Naive thymus-derived CD4-positive, alpha-beta T cell (primary cell): Measurements from ENCODE around the gene LDLRAD4. TPM values are rescaled to one million over a fixed set of nuclear protein-coding genes. Genes with fewer than 3 reads are reported as not detected.

Experiments used
- ATAC-seq: fragments of 150-1000 bp; cut with Tn5 transposase; 2 replicates; pipeline ENCODE4 v1.10.0; 2021; ENCODE audit warnings: mild to moderate bottlenecking, moderate library complexity
- CTCF ChIA-PET: fragments of 350-600 bp; sonication (Branson Sonifier 250); formaldehyde crosslinking; loops from one replicate; lab custom pipeline; 2021; ENCODE audit warnings: antibody characterized with exemption; lab: Charles Lee
- POLR2A ChIA-PET: fragments of 350-600 bp; sonication (Branson Sonifier 250); formaldehyde crosslinking; loops from one replicate; lab custom pipeline; 2021; ENCODE audit warnings: antibody characterized with exemption, inconsistent platforms; lab: Charles Lee
- DNase-seq, 9 donors: peaks; one replicate each; pipeline versions ENCODE4 v3.0.0 to v3.0.0-alpha.2; 2020 to 2022; ENCODE audit warnings: mixed read lengths in 1 of 9
- H3K27ac ChIP-seq: one replicate; pipeline ENCODE4 v1.7.0; 2013; ENCODE audit warnings: mild to moderate bottlenecking, low read depth, low read length, moderate library complexity
- H3K27me3 ChIP-seq, 2 donors: one replicate each; pipeline ENCODE4 v1.7.0; 2013; ENCODE audit warnings: low read length in 2 of 2, mild to moderate bottlenecking in 2 of 2, moderate library complexity in 2 of 2; ENCODE audit not compliant: control insufficient read depth in 2 of 2, insufficient read depth in 2 of 2
- H3K36me3 ChIP-seq, 3 experiments: 1 replicate in 2 of 3; 2 replicates in 1 of 3; pipeline ENCODE4 v1.7.0; 2013; ENCODE audit warnings: low read length in 3 of 3, mild to moderate bottlenecking in 3 of 3, moderate library complexity in 1 of 3; ENCODE audit not compliant: insufficient read depth in 3 of 3, control insufficient read depth in 2 of 3
- H3K4me1 ChIP-seq, 2 donors: one replicate each; pipeline ENCODE4 v1.7.0; 2013; ENCODE audit warnings: low read length in 2 of 2, mild to moderate bottlenecking in 2 of 2, moderate library complexity in 1 of 2; ENCODE audit not compliant: control insufficient read depth in 2 of 2, insufficient read depth in 2 of 2
- H3K4me3 ChIP-seq: 2 replicates; pipeline ENCODE4 v1.7.0; 2013; ENCODE audit warnings: mild to moderate bottlenecking, low read length
- H3K9me3 ChIP-seq, 3 experiments: 1 replicate in 2 of 3; 2 replicates in 1 of 3; pipeline ENCODE4 v1.7.0; 2013; ENCODE audit warnings: low read length in 3 of 3; ENCODE audit not compliant: control insufficient read depth in 2 of 3
- H3K27ac Mint-ChIP-seq, 9 donors: one replicate each; pipeline ENCODE4 v1.8.0; 2020 to 2022; ENCODE audit warnings: mixed read lengths in 9 of 9, mild to moderate bottlenecking in 8 of 9, moderate library complexity in 5 of 9, inconsistent platforms in 2 of 9
- H3K27me3 Mint-ChIP-seq, 5 donors: one replicate each; pipeline ENCODE4 v1.8.0; 2021 to 2022; ENCODE audit warnings: mixed read lengths in 5 of 5, mild to moderate bottlenecking in 1 of 5
- H3K36me3 Mint-ChIP-seq, 5 donors: one replicate each; pipeline ENCODE4 v1.8.0; 2020 to 2022; ENCODE audit warnings: mixed read lengths in 5 of 5, mild to moderate bottlenecking in 3 of 5, inconsistent platforms in 1 of 5
- H3K4me1 Mint-ChIP-seq, 7 donors: one replicate each; pipeline ENCODE4 v1.8.0; 2020 to 2022; ENCODE audit warnings: mixed read lengths in 7 of 7, mild to moderate bottlenecking in 3 of 7, inconsistent platforms in 1 of 7
- H3K4me3 Mint-ChIP-seq, 10 donors: one replicate each; pipeline ENCODE4 v1.8.0; 2020 to 2022; ENCODE audit warnings: mild to moderate bottlenecking in 10 of 10, mixed read lengths in 10 of 10, moderate library complexity in 6 of 10, inconsistent platforms in 2 of 10
- H3K9me3 Mint-ChIP-seq, 11 donors: one replicate each; pipeline ENCODE4 v1.8.0; 2020 to 2022; ENCODE audit warnings: mixed read lengths in 11 of 11, mild to moderate bottlenecking in 4 of 11, inconsistent platforms in 1 of 11, moderate library complexity in 1 of 11
- intact Hi-C, 2 donors: fragments of 100-400 bp; cut with micrococcal nuclease; formaldehyde crosslinking; loops; one replicate each; pipeline ENCODE4 v1.15.1; 2023
- polyA plus RNA-seq, 2 donors: library from polyadenylated mRNA; unstranded; fragments of 300-500 nt; fragmentation: Illumina TruSeq; gene quantifications; one replicate each; pipeline ENCODE4 v1.2.3, GENCODE V29; 2021
- total RNA-seq, 6 experiments: library from RNA in 5 of 6; stranded (reverse) in 5 of 6; gene quantifications; 1 replicate in 5 of 6; 2 replicates in 1 of 6; pipeline ENCODE4 v1.2.3 and lab custom pipeline; 2021 to 2026

LDLRAD4 gene
- total and polyA plus RNA-seq, 7 experiments from 2014 or later = 13.0 to 84.3 (median 53.7) TPM

GRCh38 chr18:13441736-13442135 lies 223.2 kb downstream of the LDLRAD4 start:
- Histone ChIP-seq H3K4me1 (peaks cover 12 to 40% of the 10 kb centered on the region in 2 donors), H3K27ac (no peak overlapping the region), H3K27me3 (no peaks in the 10 kb centered on the region), H3K4me3 (no peak overlapping the region), H3K36me3 (no peaks in the 10 kb centered on the region), H3K9me3 (no peaks in the 10 kb centered on the region)
- H3K9me3 Mint-ChIP-seq = no peaks in the 10 kb centered on the region
- H3K36me3 Mint-ChIP-seq = no peaks in the 10 kb centered on the region
- intact Hi-C loops = no loop called here
- CTCF ChIA-PET = no interaction called here
- no peaks in the 10 kb centered on the region for H3K27me3 Mint-ChIP-seq
- ATAC-seq = no peak
- no peak for DNase-seq
- peak overlapping the region in 3 of 9 donors; percentile 13 to 46 (median 22) for H3K27ac Mint-ChIP-seq
- POLR2A ChIA-PET = no interaction called here
- no peak overlapping the region for H3K4me3 Mint-ChIP-seq
- H3K4me1 Mint-ChIP-seq = peaks cover 29 to 72% (median 61%) of the 10 kb centered on the region in 7 donors

- no peak for DNase-seq
- intact Hi-C loops = no loop called here
- peaks cover 12 to 32% of the 10 kb centered on the region in 2 donors for H3K4me1 ChIP-seq
- Mint-ChIP-seq H3K4me3 (peak overlapping the region in 1 of 10 donors; percentile 0), H3K9me3 (no peaks in the 10 kb centered on the region), H3K27ac (peak overlapping the region in 6 of 9 donors; percentile 10 to 68 (median 24)), H3K36me3 (no peaks in the 10 kb centered on the region), H3K27me3 (no peaks in the 10 kb centered on the region), H3K4me1 (peaks cover 25 to 66% (median 54%) of the 10 kb centered on the region in 7 donors)
- no peaks in the 10 kb centered on the region for H3K9me3 ChIP-seq
- no peak for ATAC-seq
- H3K36me3 ChIP-seq = no peaks in the 10 kb centered on the region
- ChIA-PET CTCF (no interaction called here), POLR2A (no interaction called here)
- H3K27ac ChIP-seq = no peak overlapping the region
- no peaks in the 10 kb centered on the region for H3K27me3 ChIP-seq
- no peak overlapping the region for H3K4me3 ChIP-seq
These were observed 223.9 kb downstream of the LDLRAD4 start for GRCh38 chr18:13442451-13442850.

DNA sequence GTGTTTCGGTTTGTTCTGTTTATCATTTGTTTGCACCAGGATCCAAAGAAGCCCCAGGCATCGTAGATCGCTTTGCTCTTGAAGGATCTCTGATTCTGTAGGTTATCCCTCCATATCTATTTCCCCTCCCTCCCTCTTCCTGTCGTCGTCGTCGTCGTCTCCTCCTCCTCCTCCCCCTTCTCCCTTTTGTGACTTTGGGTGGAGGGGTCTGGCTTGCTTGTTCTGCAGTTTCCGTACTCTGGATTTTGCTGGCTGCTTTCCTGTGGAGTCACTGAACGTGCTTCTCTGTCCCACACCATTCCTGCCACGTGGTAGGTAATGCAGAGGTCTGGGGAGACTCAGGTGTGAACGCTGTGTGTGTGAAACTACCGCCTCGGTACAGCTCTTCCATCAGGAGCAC lies 225.0 kb downstream of the LDLRAD4 start:
- Histone ChIP-seq H3K36me3 (no peaks in the 10 kb centered on the region), H3K4me3 (no peak overlapping the region), H3K27ac (no peak overlapping the region), H3K4me1 (peaks cover under 1 to 21% of the 10 kb centered on the region in 2 donors), H3K27me3 (no peaks in the 10 kb centered on the region), H3K9me3 (no peaks in the 10 kb centered on the region)
- DNase-seq (peak in 2 of 9 donors; percentile 5 to 14), ATAC-seq (no peak)
- peak overlapping the region; percentile 1 to 89 (median 72) for H3K4me3 Mint-ChIP-seq
- H3K27me3 Mint-ChIP-seq = no peaks in the 10 kb centered on the region
- H3K36me3 Mint-ChIP-seq = no peaks in the 10 kb centered on the region
- CTCF ChIA-PET = no interaction called here
- POLR2A ChIA-PET = no interaction called here
- H3K27ac Mint-ChIP-seq = peak overlapping the region in 7 of 9 donors; percentile 7 to 96 (median 20)
- intact Hi-C loops = no loop called here
- no peaks in the 10 kb centered on the region for H3K9me3 Mint-ChIP-seq
- H3K4me1 Mint-ChIP-seq = peaks cover 21 to 62% (median 46%) of the 10 kb centered on the region in 7 donors

GRCh38 chr18:13444430-13445240 lies 226.1 kb downstream of the LDLRAD4 start:
- H3K4me1 ChIP-seq = peaks cover 0 to 11% of the 10 kb centered on the region in 2 donors
- peak overlapping the region in 1 of 9 donors; percentile 96 for H3K27ac Mint-ChIP-seq
- H3K9me3 Mint-ChIP-seq = no peaks in the 10 kb centered on the region
- H3K4me1 Mint-ChIP-seq = peaks cover 13 to 52% (median 35%) of the 10 kb centered on the region in 7 donors
- H3K36me3 ChIP-seq = no peaks in the 10 kb centered on the region
- no peaks in the 10 kb centered on the region for H3K36me3 Mint-ChIP-seq
- no peak overlapping the region for H3K4me3 ChIP-seq
- intact Hi-C loops = no loop called here
- DNase-seq (no peak), ATAC-seq (no peak)
- no peaks in the 10 kb centered on the region for H3K27me3 ChIP-seq
- ChIA-PET POLR2A (no interaction called here), CTCF (no interaction called here)
- H3K4me3 Mint-ChIP-seq = peak overlapping the region in 3 of 10 donors; percentile 53 to 76 (median 67)
- H3K27me3 Mint-ChIP-seq = no peaks in the 10 kb centered on the region
- H3K9me3 ChIP-seq = no peaks in the 10 kb centered on the region
- no peak overlapping the region for H3K27ac ChIP-seq

GRCh38 chr18:13445241-13445897 lies 226.8 kb downstream of the LDLRAD4 start:
- ChIA-PET CTCF (no interaction called here), POLR2A (no interaction called here)
- H3K4me3 Mint-ChIP-seq = no peak overlapping the region
- H3K27ac Mint-ChIP-seq = no peak overlapping the region
- H3K4me1 Mint-ChIP-seq = peaks cover 14 to 53% (median 32%) of the 10 kb centered on the region in 7 donors
- no peak for DNase-seq
- H3K9me3 Mint-ChIP-seq = no peaks in the 10 kb centered on the region
- Histone ChIP-seq H3K4me3 (no peak overlapping the region), H3K27me3 (no peaks in the 10 kb centered on the region), H3K9me3 (no peaks in the 10 kb centered on the region), H3K4me1 (peaks cover 0 to 8% of the 10 kb centered on the region in 2 donors), H3K27ac (no peak overlapping the region), H3K36me3 (no peaks in the 10 kb centered on the region)
- no peaks in the 10 kb centered on the region for H3K27me3 Mint-ChIP-seq
- intact Hi-C loops = no loop called here
- no peaks in the 10 kb centered on the region for H3K36me3 Mint-ChIP-seq
- peak; percentile 20 for ATAC-seq

DNA sequence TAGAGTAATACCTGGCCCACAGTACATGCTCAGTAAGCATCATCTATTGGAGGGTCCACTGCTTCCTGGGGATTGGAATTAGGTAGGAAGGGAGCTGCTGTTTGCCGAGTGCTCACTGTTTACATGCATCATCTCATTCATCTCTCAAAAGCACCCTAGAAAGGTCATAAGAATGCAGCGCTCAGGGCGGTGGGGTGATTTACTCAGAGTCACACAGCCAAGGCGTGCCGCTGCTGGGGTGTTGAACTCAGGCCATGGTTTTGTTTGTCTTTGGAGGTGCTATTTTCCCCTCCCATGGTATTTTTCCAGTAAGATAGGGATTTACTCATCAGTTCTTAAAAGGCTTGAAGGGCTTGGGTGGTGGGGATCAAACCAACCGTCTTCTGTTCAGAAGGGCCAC lies 227.5 kb downstream of the LDLRAD4 start:
- H3K4me1 Mint-ChIP-seq = peaks cover 20 to 58% (median 35%) of the 10 kb centered on the region in 7 donors
- H3K9me3 Mint-ChIP-seq = no peaks in the 10 kb centered on the region
- no peak overlapping the region for H3K4me3 Mint-ChIP-seq
- no peaks in the 10 kb centered on the region for H3K36me3 Mint-ChIP-seq
- intact Hi-C loops = no loop called here
- CTCF ChIA-PET = no interaction called here
- H3K4me1 ChIP-seq = peaks cover 0 to 8% of the 10 kb centered on the region in 2 donors
- H3K27me3 ChIP-seq = no peaks in the 10 kb centered on the region
- no peak for DNase-seq
- no peaks in the 10 kb centered on the region for H3K27me3 Mint-ChIP-seq
- H3K36me3 ChIP-seq = no peaks in the 10 kb centered on the region
- H3K4me3 ChIP-seq = no peak overlapping the region
- H3K27ac ChIP-seq = no peak overlapping the region
- POLR2A ChIA-PET = no interaction called here
- H3K9me3 ChIP-seq = no peaks in the 10 kb centered on the region
- no peak for ATAC-seq
- no peak overlapping the region for H3K27ac Mint-ChIP-seq
